SJCRH30 (cell line): ENCODE results near the gene RFX2. TPM values are rescaled to one million over a fixed set of nuclear protein-coding genes. Genes with fewer than 3 reads are reported as not detected.

Experiments
- DNase-seq, 2 experiments: peaks; one replicate each; pipeline ENCODE4 v3.0.0-alpha.2; 2015 to 2020
- H3K27ac ChIP-seq: fragments of 250-450 bp; sonication (Bioruptor Pico); 2 replicates; pipeline ENCODE4 v1.5.1; 2020; ENCODE audit warnings: mild to moderate bottlenecking, moderate library complexity
- H3K27me3 ChIP-seq: fragments of 250-450 bp; sonication (Bioruptor Pico); 2 replicates; pipeline ENCODE4 v1.5.1; 2020; ENCODE audit warnings: mild to moderate bottlenecking, moderate library complexity
- H3K36me3 ChIP-seq: fragments of 250-450 bp; sonication (Bioruptor Pico); 2 replicates; pipeline ENCODE4 v1.5.1; 2020; ENCODE audit warnings: mild to moderate bottlenecking, moderate library complexity
- H3K4me1 ChIP-seq: fragments of 250-450 bp; sonication (Bioruptor Pico); 2 replicates; pipeline ENCODE4 v1.5.1; 2020; ENCODE audit warnings: mild to moderate bottlenecking, moderate library complexity
- H3K4me3 ChIP-seq: fragments of 250-450 bp; sonication (Bioruptor Pico); 2 replicates; pipeline ENCODE4 v1.5.1; 2020; ENCODE audit warnings: mild to moderate bottlenecking, moderate library complexity
- H3K9me3 ChIP-seq: fragments of 250-450 bp; sonication (Bioruptor Pico); replicated peaks from 2 replicates; pipeline ENCODE4 v1.5.1; 2020; ENCODE audit warnings: mild to moderate bottlenecking, moderate library complexity
- total RNA-seq: library from RNA; depleted of rRNA; stranded (reverse); fragments of >200 nt; shearing (Covaris generic); gene quantifications from 2 replicates; pipeline ENCODE4 v1.2.3, GENCODE V29; 2014; rRNA removed

RFX2 gene
- total RNA-seq, 1 experiment from 2014 or later = 5.7 TPM

- no peak overlapping the region for H3K27ac ChIP-seq
- no peak overlapping the region for H3K4me3 ChIP-seq
- H3K27me3 ChIP-seq = no peaks in the 10 kb centered on the region
- H3K9me3 ChIP-seq = no peaks in the 10 kb centered on the region
- H3K4me1 ChIP-seq = peaks cover 10% of the 10 kb centered on the region; the same call in 1 of the 2 replicates
- no peak for DNase-seq
- no peaks in the 10 kb centered on the region; the same call in 1 of the 2 replicates for H3K36me3 ChIP-seq
These were observed 161.3 kb downstream of the RFX2 start for GRCh38 chr19:5948752-5949564.

GRCh38 chr19:5947435-5947834, 162.9 kb downstream of the RFX2 start:
- Histone ChIP-seq H3K9me3 (no peaks in the 10 kb centered on the region), H3K4me1 (peaks cover 7% of the 10 kb centered on the region; the same call in 1 of the 2 replicates), H3K27me3 (no peaks in the 10 kb centered on the region), H3K36me3 (no peaks in the 10 kb centered on the region; the same call in 1 of the 2 replicates), H3K27ac (no peak overlapping the region), H3K4me3 (no peak overlapping the region)
- DNase-seq = no peak

- H3K9me3 ChIP-seq = no peaks in the 10 kb centered on the region
- H3K27ac ChIP-seq = no peak overlapping the region
- DNase-seq = peak; percentile 23 to 45
- H3K27me3 ChIP-seq = no peaks in the 10 kb centered on the region
- H3K4me3 ChIP-seq = no peak overlapping the region
- H3K36me3 ChIP-seq = peaks cover 3% of the 10 kb centered on the region
- peaks cover 7% of the 10 kb centered on the region; the same call in 1 of the 2 replicates for H3K4me1 ChIP-seq
These were observed 166.7 kb downstream of the RFX2 start for GRCh38 chr19:5943623-5944022.

Other genes starting within 250 kb of the RFX2 start
- gene FUT5, start 240.0 kb downstream of the RFX2 start, total RNA-seq = 0.61 and 0.94 TPM in 2 replicates
- gene NDUFA11, start 206.7 kb downstream of the RFX2 start, total RNA-seq = 245 and 307 TPM in 2 replicates
- gene VMAC, start 205.6 kb downstream of the RFX2 start, total RNA-seq = 0.94 and 1.3 TPM in 2 replicates
- 0.73 and 1.9 TPM in 2 replicates for gene CAPS, start 196.2 kb downstream of the RFX2 start, total RNA-seq
- 74.8 and 76.5 TPM in 2 replicates for gene RANBP3, start 132.4 kb downstream of the RFX2 start, total RNA-seq
- not detected in 2 replicates for gene ACSBG2, start 25.2 kb upstream of the RFX2 start, total RNA-seq
- 23.3 and 23.8 TPM in 2 replicates for gene MLLT1, start 169.5 kb upstream of the RFX2 start, total RNA-seq
- gene ACER1, start 223.1 kb upstream of the RFX2 start, total RNA-seq = not detected in 2 replicates